Suppressor macrophage (primary cell): ENCODE data around the gene ANGPTL7.

Source experiments
- DNase-seq, 4 experiments: peaks; one replicate each; pipeline ENCODE4 v3.0.0-alpha.2; 2020 to 2022

The ANGPTL7 gene

GRCh38 chr1:11207898-11208611, 18.9 kb downstream of the ANGPTL7 start:
- DNase-seq: no peak

- DNase-seq: no peak
Observed at GRCh38 chr1:11211461-11211860, 22.3 kb downstream of the ANGPTL7 start.

- DNase-seq: no peak
Observed at GRCh38 chr1:11211925-11212587, 22.9 kb downstream of the ANGPTL7 start.

- no peak for DNase-seq
Observed at GRCh38 chr1:11214698-11215380, 25.7 kb downstream of the ANGPTL7 start.

GRCh38 chr1:11215381-11216005, 26.3 kb downstream of the ANGPTL7 start:
- DNase-seq: no peak

GRCh38 chr1:11216074-11216473, 26.9 kb downstream of the ANGPTL7 start:
- DNase-seq: no peak

GRCh38 chr1:11227106-11228077, 38.2 kb downstream of the ANGPTL7 start:
- DNase-seq: no peak

- peak; percentile 13 to 44 (median 34) for DNase-seq
Observed at GRCh38 chr1:11229203-11229602, 40.0 kb downstream of the ANGPTL7 start.

GRCh38 chr1:11233208-11233607, 44.1 kb downstream of the ANGPTL7 start:
- no peak for DNase-seq

- no peak for DNase-seq
Observed at GRCh38 chr1:11237356-11237755, 48.2 kb downstream of the ANGPTL7 start.

GRCh38 chr1:11238311-11238710, 49.2 kb downstream of the ANGPTL7 start:
- no peak for DNase-seq

- DNase-seq: no peak
Observed at GRCh38 chr1:11245248-11245647, 56.1 kb downstream of the ANGPTL7 start.
